Smooth muscle cell (in vitro differentiated cells): ENCODE data around the gene NCK2. TPM values are rescaled to one million over a fixed set of nuclear protein-coding genes. Genes with fewer than 3 reads are reported as not detected.
A peak's percentile ranks its signal among the peaks of the same experiment; 100 is the strongest.

Experiments used
- DNase-seq: peaks from one replicate; lab custom pipeline; 2025; ENCODE audit not compliant: unreplicated experiment; lab: John Stamatoyannopoulos, UW
- H2AFZ ChIP-seq: fragments of 200-600 bp; sonication (generic); 2 replicates; pipeline ENCODE4 v1.6.0; 2016; ENCODE audit warnings: antibody characterized with exemption, low read depth, mild to moderate bottlenecking
- H3F3A ChIP-seq: fragments of 200-600 bp; sonication (generic); 2 replicates; pipeline ENCODE4 v1.6.0; 2017; ENCODE audit warnings: antibody characterized with exemption, low read depth
- H3K27ac ChIP-seq: fragments of 200-600 bp; sonication (generic); 2 replicates; pipeline ENCODE4 v1.5.1; 2016; ENCODE audit warnings: low read depth, mild to moderate bottlenecking
- H3K27me3 ChIP-seq: fragments of 200-600 bp; sonication (generic); 2 replicates; pipeline ENCODE4 v1.6.1; 2016; ENCODE audit warnings: low read depth, mild to moderate bottlenecking
- H3K36me3 ChIP-seq: fragments of 200-600 bp; sonication (generic); 2 replicates; pipeline ENCODE4 v1.5.1; 2016; ENCODE audit warnings: low read depth
- H3K4me1 ChIP-seq: fragments of 200-600 bp; sonication (generic); 2 replicates; pipeline ENCODE4 v1.5.1; 2016; ENCODE audit warnings: low read depth
- H3K4me2 ChIP-seq: fragments of 200-600 bp; sonication (generic); 2 replicates; pipeline ENCODE4 v1.6.0; 2016; ENCODE audit warnings: mild to moderate bottlenecking
- H3K4me3 ChIP-seq: fragments of 200-600 bp; sonication (generic); 2 replicates; pipeline ENCODE4 v1.5.1; 2016; ENCODE audit warnings: mild to moderate bottlenecking
- H3K79me2 ChIP-seq: fragments of 200-600 bp; sonication (generic); 2 replicates; pipeline ENCODE4 v1.6.0; 2016; ENCODE audit warnings: low read depth, mild to moderate bottlenecking
- H3K9ac ChIP-seq: fragments of 200-600 bp; sonication (generic); 2 replicates; pipeline ENCODE4 v1.6.0; 2016; ENCODE audit warnings: low read depth
- H3K9me3 ChIP-seq: fragments of 200-600 bp; sonication (generic); replicated peaks from 2 replicates; pipeline ENCODE4 v1.5.1; 2016; ENCODE audit warnings: low read depth
- H4K20me1 ChIP-seq: fragments of 200-600 bp; sonication (generic); 2 replicates; pipeline ENCODE4 v1.6.0; 2016; ENCODE audit warnings: low read depth
- CTCF ChIP-seq: fragments of 200-600 bp; sonication (generic); IDR thresholded peaks from 2 replicates; pipeline ENCODE4 v1.5.1; 2017; ENCODE audit warnings: borderline replicate concordance, mild to moderate bottlenecking, antibody characterized with exemption; ENCODE audit not compliant: insufficient read depth, poor library complexity, severe bottlenecking
- WGBS: methylation state at CpG from one replicate; pipeline ENCODE4 v1.1.7; 2016; ENCODE audit warnings: low lambda C conversion rate; 5-methylcytosine and 5-hydroxymethylcytosine counted together
- polyA plus RNA-seq: library from polyadenylated mRNA; unstranded; fragments of >200 nt; fragmentation: Nextera tagmentation; extraction: Ambion mirVana; gene quantifications from 2 replicates; pipeline ENCODE4 v1.2.1, GENCODE V29; 2016
- total RNA-seq: library from RNA; depleted of rRNA; stranded (reverse); fragments of >200 nt; gene quantifications from 2 replicates; pipeline ENCODE4 v1.2.3, GENCODE V29; 2014

Gene NCK2
- total and polyA plus RNA-seq, 2 experiments from 2014 or later: 29.0 to 50.5 TPM

- Histone ChIP-seq H2AFZ (no peak overlapping the region), H3K27ac (no peak overlapping the region), H3K4me1 (peaks cover 3% of the 10 kb centered on the region), H3K27me3 (no peaks in the 10 kb centered on the region), H4K20me1 (no peaks in the 10 kb centered on the region), H3K9me3 (no peaks in the 10 kb centered on the region), H3K36me3 (no peaks in the 10 kb centered on the region), H3F3A (peaks cover 4% of the 10 kb centered on the region), H3K9ac (no peak overlapping the region), H3K4me3 (no peak overlapping the region), H3K79me2 (peaks cover under 1% of the 10 kb centered on the region), H3K4me2 (no peak overlapping the region)
- no peak for DNase-seq
- TF ChIP-seq CTCF: no peak
- 90% methylated on average over 7 of the region's 7 CpGs for WGBS
Measured at GRCh38 chr2:105739944-105740530, 4.7 kb upstream of the NCK2 start.

- H3K4me2 ChIP-seq: no peak overlapping the region
- no peaks in the 10 kb centered on the region for H3K9me3 ChIP-seq
- no peak for DNase-seq
- H3K27me3 ChIP-seq: no peaks in the 10 kb centered on the region
- H3K36me3 ChIP-seq: no peaks in the 10 kb centered on the region
- H3K4me3 ChIP-seq: no peak overlapping the region
- no peak overlapping the region for H2AFZ ChIP-seq
- peaks cover 3% of the 10 kb centered on the region for H3K4me1 ChIP-seq
- 83% methylated on average over 3 of the region's 3 CpGs for WGBS
- H3K9ac ChIP-seq: no peak overlapping the region
- H3F3A ChIP-seq: peaks cover 4% of the 10 kb centered on the region
- peaks cover 9% of the 10 kb centered on the region for H4K20me1 ChIP-seq
- no peak overlapping the region for H3K27ac ChIP-seq
- peaks cover 12% of the 10 kb centered on the region for H3K79me2 ChIP-seq
- no peak for TF ChIP-seq CTCF
Measured at GRCh38 chr2:105741174-105741573, 3.5 kb upstream of the NCK2 start.

GRCh38 chr2:105741617-105742016, 3.1 kb upstream of the NCK2 start:
- Histone ChIP-seq H3K27me3 (no peaks in the 10 kb centered on the region), H3K4me2 (no peak overlapping the region), H3K36me3 (no peaks in the 10 kb centered on the region), H3K79me2 (peaks cover 16% of the 10 kb centered on the region), H2AFZ (no peak overlapping the region), H3K4me1 (peaks cover 3% of the 10 kb centered on the region), H3K9me3 (no peaks in the 10 kb centered on the region), H3K9ac (no peak overlapping the region), H3K4me3 (no peak overlapping the region), H3K27ac (no peak overlapping the region), H4K20me1 (peaks cover 13% of the 10 kb centered on the region), H3F3A (peaks cover 4% of the 10 kb centered on the region)
- 97% methylated on average over 4 of the region's 4 CpGs for WGBS
- no peak for TF ChIP-seq CTCF
- no peak for DNase-seq

GRCh38 chr2:105744091-105744908, 412 bp upstream of the NCK2 start:
- TF ChIP-seq CTCF: no peak
- peak overlapping the region; percentile 72 for H3K9ac ChIP-seq
- H3K36me3 ChIP-seq: no peaks in the 10 kb centered on the region
- no peaks in the 10 kb centered on the region for H3K9me3 ChIP-seq
- peaks cover 4% of the 10 kb centered on the region for H3F3A ChIP-seq
- peak overlapping the region; percentile 87 for H2AFZ ChIP-seq
- 2% methylated on average over 39 of the region's 75 CpGs for WGBS
- peak; percentile 28 for DNase-seq
- peak overlapping the region; percentile 76 for H3K4me3 ChIP-seq
- H3K27ac ChIP-seq: peak overlapping the region; percentile 79
- peaks cover 3% of the 10 kb centered on the region for H3K4me1 ChIP-seq
- no peaks in the 10 kb centered on the region for H3K27me3 ChIP-seq
- peaks cover 40% of the 10 kb centered on the region for H4K20me1 ChIP-seq
- peaks cover 43% of the 10 kb centered on the region for H3K79me2 ChIP-seq
- peak overlapping the region; percentile 92 for H3K4me2 ChIP-seq
